HCT116 (cell line): ENCODE measurements around the gene DCTN3.

Source experiments
- EGR1 ChIP-seq: IDR thresholded peaks from 2 replicates; pipeline ENCODE4 v1.6.1; 2012; ENCODE audit warnings: low read depth
- ELF1 ChIP-seq: IDR thresholded peaks from 2 replicates; pipeline ENCODE4 v1.6.1; 2012; ENCODE audit warnings: low read depth, borderline replicate concordance
- EZH2 ChIP-seq: fragments of 200-600 bp; sonication (generic); IDR thresholded peaks from 2 replicates; pipeline ENCODE4 v1.6.1; 2017; ENCODE audit warnings: antibody characterized with exemption, mixed run types
- JUND ChIP-seq: IDR thresholded peaks from 2 replicates; pipeline ENCODE4 v1.6.1; 2012
- POLR2A ChIP-seq: IDR thresholded peaks from 2 replicates; pipeline ENCODE4 v1.7.0; 2011; ENCODE audit warnings: borderline replicate concordance; ENCODE audit not compliant: insufficient read depth, insufficient read length; ENCODE audit errors: extremely low read depth
- RAD21 ChIP-seq: IDR thresholded peaks from 2 replicates; pipeline ENCODE4 v1.6.1; 2012; ENCODE audit warnings: low read depth, mild to moderate bottlenecking
- REST ChIP-seq: IDR thresholded peaks from 2 replicates; pipeline ENCODE4 v1.6.1; 2012; ENCODE audit warnings: low read depth
- SIN3A ChIP-seq: IDR thresholded peaks from 2 replicates; pipeline ENCODE4 v1.6.1; 2012; ENCODE audit warnings: low read depth
- TCF7L2 ChIP-seq: IDR thresholded peaks from 2 replicates; pipeline ENCODE4 v1.7.0; 2011; ENCODE audit warnings: borderline replicate concordance, inconsistent platforms; ENCODE audit not compliant: insufficient read depth, insufficient read length; ENCODE audit errors: extremely low read depth
- ZNF274 ChIP-seq: fragments of 200-500 bp; sonication (Bioruptor generic); IDR thresholded peaks from 2 replicates; pipeline ENCODE4 v1.6.1; 2014; ENCODE audit warnings: mild to moderate bottlenecking, low read depth, low read length, inconsistent platforms
- TF ChIP-seq, protein P1 (sequence below), 3 experiments: fragments of 200-600 bp in 1 of 3; sonication (generic) in 1 of 3; IDR thresholded peaks in 2 of 3; conservative IDR thresholded peaks in 1 of 3; 2 replicates each; pipeline ENCODE4 v1.5.1; 2012 to 2017; ENCODE audit warnings: low read depth in 2 of 3, low read length in 2 of 3, antibody characterized with exemption in 1 of 3, borderline replicate concordance in 1 of 3, control low read depth in 1 of 3, mild to moderate bottlenecking in 1 of 3, mixed read lengths in 1 of 3, mixed run types in 1 of 3, moderate library complexity in 1 of 3; ENCODE audit not compliant: insufficient read depth in 1 of 3
- TF ChIP-seq, protein P2 (sequence below): IDR thresholded peaks from 2 replicates; pipeline ENCODE4 v1.6.1; 2012

GRCh38 chr9:34628656-34629490 is 8.6 kb upstream of the DCTN3 start, which contains the start of gene ARID3C:
- TF ChIP-seq POLR2A (no peak), RAD21 (no peak), TCF7L2 (no peak), JUND (no peak), EZH2 (no peak), EGR1 (no peak), ELF1 (no peak), ZNF274 (no peak), REST (no peak), SIN3A (no peak)
- TF ChIP-seq, protein P1, sequence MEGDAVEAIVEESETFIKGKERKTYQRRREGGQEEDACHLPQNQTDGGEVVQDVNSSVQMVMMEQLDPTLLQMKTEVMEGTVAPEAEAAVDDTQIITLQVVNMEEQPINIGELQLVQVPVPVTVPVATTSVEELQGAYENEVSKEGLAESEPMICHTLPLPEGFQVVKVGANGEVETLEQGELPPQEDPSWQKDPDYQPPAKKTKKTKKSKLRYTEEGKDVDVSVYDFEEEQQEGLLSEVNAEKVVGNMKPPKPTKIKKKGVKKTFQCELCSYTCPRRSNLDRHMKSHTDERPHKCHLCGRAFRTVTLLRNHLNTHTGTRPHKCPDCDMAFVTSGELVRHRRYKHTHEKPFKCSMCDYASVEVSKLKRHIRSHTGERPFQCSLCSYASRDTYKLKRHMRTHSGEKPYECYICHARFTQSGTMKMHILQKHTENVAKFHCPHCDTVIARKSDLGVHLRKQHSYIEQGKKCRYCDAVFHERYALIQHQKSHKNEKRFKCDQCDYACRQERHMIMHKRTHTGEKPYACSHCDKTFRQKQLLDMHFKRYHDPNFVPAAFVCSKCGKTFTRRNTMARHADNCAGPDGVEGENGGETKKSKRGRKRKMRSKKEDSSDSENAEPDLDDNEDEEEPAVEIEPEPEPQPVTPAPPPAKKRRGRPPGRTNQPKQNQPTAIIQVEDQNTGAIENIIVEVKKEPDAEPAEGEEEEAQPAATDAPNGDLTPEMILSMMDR (IDR thresholded peaks at IDR 0.05 in 2 of 3, conservative IDR thresholded peaks at IDR 0.05 in 1 of 3; ENCODE audit: borderline replicate concordance in 1 of 3, insufficient read depth in 1 of 3, low read depth in 2 of 3, low read length in 2 of 3), result no peak
- TF ChIP-seq, protein P2, sequence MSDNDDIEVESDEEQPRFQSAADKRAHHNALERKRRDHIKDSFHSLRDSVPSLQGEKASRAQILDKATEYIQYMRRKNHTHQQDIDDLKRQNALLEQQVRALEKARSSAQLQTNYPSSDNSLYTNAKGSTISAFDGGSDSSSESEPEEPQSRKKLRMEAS, result no peak
